GM12875 (cell line): ENCODE measurements around the gene INSR.

Source experiments
- H3K4me3 ChIP-seq: one replicate; pipeline ENCODE4 v1.5.1; 2011; ENCODE audit warnings: low read depth, low read length, control low read depth
- TF ChIP-seq, protein P1 (sequence below): IDR thresholded peaks from 2 replicates; pipeline ENCODE4 v1.5.1; 2011; ENCODE audit warnings: low read depth, mild to moderate bottlenecking, control low read depth, inconsistent platforms, low read length, moderate library complexity, borderline replicate concordance; ENCODE audit not compliant: insufficient read depth

INSR gene

DNA sequence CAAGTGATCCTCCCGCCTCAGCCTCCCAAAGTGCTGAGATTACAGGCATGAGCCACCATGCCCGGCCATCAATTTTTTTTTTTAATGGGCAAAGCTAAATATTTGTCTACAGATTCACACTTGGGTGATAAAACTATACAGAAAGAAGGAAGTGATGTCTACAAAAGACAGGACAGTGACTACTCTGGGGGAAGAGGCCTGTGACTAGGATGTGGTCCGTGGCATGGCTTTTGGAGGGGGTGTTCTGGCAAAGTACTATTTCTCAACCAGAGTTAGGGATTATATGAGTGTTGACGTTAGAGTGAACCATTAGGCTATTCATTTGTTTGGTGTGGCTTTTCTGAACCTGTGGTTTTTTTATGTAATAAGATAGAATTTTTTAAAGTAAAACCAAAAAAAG lies 42.7 kb downstream of the INSR start:
- no peak overlapping the region for H3K4me3 ChIP-seq
- TF ChIP-seq, protein P1, sequence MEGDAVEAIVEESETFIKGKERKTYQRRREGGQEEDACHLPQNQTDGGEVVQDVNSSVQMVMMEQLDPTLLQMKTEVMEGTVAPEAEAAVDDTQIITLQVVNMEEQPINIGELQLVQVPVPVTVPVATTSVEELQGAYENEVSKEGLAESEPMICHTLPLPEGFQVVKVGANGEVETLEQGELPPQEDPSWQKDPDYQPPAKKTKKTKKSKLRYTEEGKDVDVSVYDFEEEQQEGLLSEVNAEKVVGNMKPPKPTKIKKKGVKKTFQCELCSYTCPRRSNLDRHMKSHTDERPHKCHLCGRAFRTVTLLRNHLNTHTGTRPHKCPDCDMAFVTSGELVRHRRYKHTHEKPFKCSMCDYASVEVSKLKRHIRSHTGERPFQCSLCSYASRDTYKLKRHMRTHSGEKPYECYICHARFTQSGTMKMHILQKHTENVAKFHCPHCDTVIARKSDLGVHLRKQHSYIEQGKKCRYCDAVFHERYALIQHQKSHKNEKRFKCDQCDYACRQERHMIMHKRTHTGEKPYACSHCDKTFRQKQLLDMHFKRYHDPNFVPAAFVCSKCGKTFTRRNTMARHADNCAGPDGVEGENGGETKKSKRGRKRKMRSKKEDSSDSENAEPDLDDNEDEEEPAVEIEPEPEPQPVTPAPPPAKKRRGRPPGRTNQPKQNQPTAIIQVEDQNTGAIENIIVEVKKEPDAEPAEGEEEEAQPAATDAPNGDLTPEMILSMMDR = no peak

- TF ChIP-seq, protein P1 = no peak
Measured at GRCh38 chr19:7250951-7251350, 43.3 kb downstream of the INSR start.

GRCh38 chr19:7250057-7250596 lies 44.1 kb downstream of the INSR start:
- TF ChIP-seq, protein P1 = no peak
- H3K4me3 ChIP-seq = no peak overlapping the region

More at GRCh38 chr19:7250951-7251350, 43.3 kb downstream of the INSR start:
- H3K4me3 ChIP-seq = no peak overlapping the region

DNA sequence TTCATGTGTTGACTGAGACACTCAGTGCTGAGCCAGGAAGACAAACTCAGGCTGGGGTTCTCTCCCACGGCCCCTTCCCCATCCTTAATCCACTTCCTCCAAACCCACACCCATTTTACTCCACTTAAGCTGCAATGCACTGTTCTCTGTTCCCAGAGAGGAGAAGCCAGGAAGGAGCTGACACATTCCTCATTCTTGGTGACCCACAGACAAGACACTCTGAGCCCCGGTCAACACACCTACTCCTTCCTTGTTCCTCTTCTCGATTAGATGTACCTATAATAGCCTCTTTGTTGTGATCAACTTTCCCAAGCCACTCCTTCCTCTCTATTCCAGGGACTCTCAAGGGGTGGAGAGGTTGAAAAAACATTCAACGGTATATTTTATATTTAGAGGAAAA lies 47.1 kb downstream of the INSR start:
- no peak overlapping the region for H3K4me3 ChIP-seq
- TF ChIP-seq, protein P1 = no peak

DNA sequence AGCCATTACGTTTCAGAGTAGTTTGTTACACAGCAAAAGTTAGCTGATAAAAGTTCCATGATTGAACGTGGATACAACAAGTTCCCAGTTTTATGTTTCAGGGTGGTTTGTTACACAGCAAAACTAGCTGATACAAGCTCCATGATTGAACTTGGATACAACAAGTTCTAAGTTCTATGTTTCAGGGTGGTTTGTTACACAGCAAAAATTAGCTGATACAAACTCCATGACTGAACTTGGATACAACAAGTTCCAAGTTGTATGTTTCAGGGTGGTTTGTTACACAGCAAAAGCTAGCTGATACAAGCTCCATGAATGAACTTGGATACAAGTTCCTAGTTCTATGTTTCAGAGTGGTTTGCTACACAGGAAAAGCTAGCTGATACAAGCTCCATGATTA lies 47.6 kb downstream of the INSR start:
- TF ChIP-seq, protein P1 = no peak

GRCh38 chr19:7242601-7243258 lies 51.5 kb downstream of the INSR start:
- H3K4me3 ChIP-seq = peak overlapping the region; percentile 43
- TF ChIP-seq, protein P1 = no peak

More for the DNA sequence above, 47.6 kb downstream of the INSR start:
- H3K4me3 ChIP-seq = no peak overlapping the region

GRCh38 chr19:7238051-7238450 lies 56.2 kb downstream of the INSR start:
- no peak overlapping the region for H3K4me3 ChIP-seq
- TF ChIP-seq, protein P1 = no peak
